Measurements from ENCODE around the gene MAP3K5. TPM values are rescaled to one million over a fixed set of nuclear protein-coding genes. Genes with fewer than 3 reads are reported as not detected.

MAP3K5 gene
- total and polyA plus RNA-seq, 7 experiments from 2014 or later, result 2.6 to 32.5 (median 13.4) TPM

GRCh38 chr6:136579800-136580199 lies 212.5 kb downstream of the MAP3K5 start:
- H3K27me3 ChIP-seq (ENCODE audit: control insufficient read depth in 2 of 2, insufficient read depth in 2 of 2, low read length in 2 of 2), result no peaks in the 10 kb centered on the region
- no peak overlapping the region for H3K27ac ChIP-seq (ENCODE audit: low read depth, low read length)
- ChIA-PET POLR2A (no interaction called here), CTCF (no interaction called here)
- Mint-ChIP-seq H3K4me3 (no peak overlapping the region), H3K9me3 (no peaks in the 10 kb centered on the region), H3K27me3 (no peaks in the 10 kb centered on the region), H3K4me1 (peaks cover 0 to 2% (median 0%) of the 10 kb centered on the region in 7 donors), H3K27ac (no peak overlapping the region), H3K36me3 (peaks cover 31 to 73% (median 52%) of the 10 kb centered on the region in 5 donors)
- H3K9me3 ChIP-seq (ENCODE audit: control insufficient read depth in 2 of 3, low read length in 3 of 3), result no peaks in the 10 kb centered on the region
- H3K36me3 ChIP-seq (ENCODE audit: control insufficient read depth in 2 of 3, insufficient read depth in 3 of 3, low read length in 3 of 3), result peaks cover 0 to 22% (median 14%) of the 10 kb centered on the region in 3 experiments
- intact Hi-C loops (cut with micrococcal nuclease), result no loop called here
- no peak overlapping the region for H3K4me3 ChIP-seq (ENCODE audit: low read length)
- ATAC-seq, result no peak
- DNase-seq, result no peak
- H3K4me1 ChIP-seq (ENCODE audit: control insufficient read depth in 2 of 2, insufficient read depth in 2 of 2, low read length in 2 of 2), result no peaks in the 10 kb centered on the region

DNA sequence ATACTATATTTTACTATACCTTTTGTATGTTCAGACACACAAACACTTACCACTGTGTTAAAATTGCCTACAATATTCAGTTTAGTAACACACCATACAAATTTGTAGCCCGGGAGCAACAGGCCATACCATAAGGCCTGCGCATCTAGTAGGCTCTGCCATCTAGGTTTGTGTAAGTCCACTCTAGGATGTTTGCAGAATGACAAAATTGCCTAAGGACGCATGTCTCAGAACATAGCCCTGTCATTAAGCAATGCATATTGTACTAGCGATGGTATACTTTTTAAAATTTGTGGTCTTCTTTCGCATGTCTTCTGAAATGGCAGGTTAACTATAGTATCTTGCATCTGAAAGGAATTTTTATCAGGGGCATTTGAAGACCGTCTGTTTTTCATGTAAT lies 215.5 kb downstream of the MAP3K5 start:
- H3K27ac ChIP-seq (ENCODE audit: low read depth, low read length), result no peak overlapping the region
- Mint-ChIP-seq H3K27me3 (no peaks in the 10 kb centered on the region), H3K4me1 (no peaks in the 10 kb centered on the region), H3K9me3 (peaks cover under 1 to 8% (median 3%) of the 10 kb centered on the region in 11 donors), H3K36me3 (peaks cover 31 to 71% (median 61%) of the 10 kb centered on the region in 5 donors), H3K4me3 (no peak overlapping the region), H3K27ac (no peak overlapping the region)
- H3K27me3 ChIP-seq (ENCODE audit: control insufficient read depth in 2 of 2, insufficient read depth in 2 of 2, low read length in 2 of 2), result no peaks in the 10 kb centered on the region
- H3K4me3 ChIP-seq (ENCODE audit: low read length), result no peak overlapping the region
- CTCF ChIA-PET, result no interaction called here
- intact Hi-C loops (cut with micrococcal nuclease), result no loop called here
- no peaks in the 10 kb centered on the region for H3K4me1 ChIP-seq (ENCODE audit: control insufficient read depth in 2 of 2, insufficient read depth in 2 of 2, low read length in 2 of 2)
- POLR2A ChIA-PET, result no interaction called here
- DNase-seq (no peak), ATAC-seq (no peak)
- H3K36me3 ChIP-seq (ENCODE audit: control insufficient read depth in 2 of 3, insufficient read depth in 3 of 3, low read length in 3 of 3), result peaks cover 0 to 30% (median 14%) of the 10 kb centered on the region in 3 experiments
- H3K9me3 ChIP-seq (ENCODE audit: control insufficient read depth in 2 of 3, low read length in 3 of 3), result no peaks in the 10 kb centered on the region

DNA sequence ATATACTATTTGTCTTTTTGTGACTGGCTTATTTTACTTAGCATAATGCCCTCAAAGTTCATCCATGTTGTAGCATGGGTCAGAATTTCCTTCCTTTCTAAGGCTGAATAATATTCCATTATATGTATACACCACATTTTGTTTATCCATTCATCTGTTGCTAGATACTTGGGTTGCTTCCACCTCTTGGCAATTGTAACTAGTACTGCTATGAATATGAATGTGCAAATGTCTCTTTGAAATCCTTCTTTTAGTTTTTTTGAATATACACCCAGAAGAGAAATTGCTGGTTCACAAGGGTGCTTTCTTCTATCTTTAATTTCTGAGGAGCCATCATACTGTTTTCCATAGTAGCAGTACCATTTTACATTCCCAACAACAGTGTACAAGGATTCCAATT lies 220.8 kb downstream of the MAP3K5 start:
- intact Hi-C loops (cut with micrococcal nuclease), result no loop called here
- H3K36me3 ChIP-seq (ENCODE audit: control insufficient read depth in 2 of 3, insufficient read depth in 3 of 3, low read length in 3 of 3), result peaks cover 0 to 14% (median 3%) of the 10 kb centered on the region in 3 experiments
- no peak for DNase-seq
- H3K4me3 Mint-ChIP-seq, result no peak overlapping the region
- H3K4me1 Mint-ChIP-seq, result no peaks in the 10 kb centered on the region
- no peak overlapping the region for H3K27ac Mint-ChIP-seq
- ChIA-PET POLR2A (no interaction called here), CTCF (no interaction called here)
- H3K9me3 Mint-ChIP-seq, result peaks cover 7 to 24% (median 11%) of the 10 kb centered on the region in 11 donors
- H3K27me3 Mint-ChIP-seq, result no peaks in the 10 kb centered on the region
- no peaks in the 10 kb centered on the region for H3K27me3 ChIP-seq (ENCODE audit: control insufficient read depth in 2 of 2, insufficient read depth in 2 of 2, low read length in 2 of 2)
- no peaks in the 10 kb centered on the region for H3K9me3 ChIP-seq (ENCODE audit: control insufficient read depth in 2 of 3, low read length in 3 of 3)
- no peak overlapping the region for H3K27ac ChIP-seq (ENCODE audit: low read depth, low read length)
- no peaks in the 10 kb centered on the region for H3K4me1 ChIP-seq (ENCODE audit: control insufficient read depth in 2 of 2, insufficient read depth in 2 of 2, low read length in 2 of 2)
- ATAC-seq, result no peak
- H3K36me3 Mint-ChIP-seq, result peaks cover 30 to 67% (median 59%) of the 10 kb centered on the region in 5 donors
- H3K4me3 ChIP-seq (ENCODE audit: low read length), result no peak overlapping the region

DNA sequence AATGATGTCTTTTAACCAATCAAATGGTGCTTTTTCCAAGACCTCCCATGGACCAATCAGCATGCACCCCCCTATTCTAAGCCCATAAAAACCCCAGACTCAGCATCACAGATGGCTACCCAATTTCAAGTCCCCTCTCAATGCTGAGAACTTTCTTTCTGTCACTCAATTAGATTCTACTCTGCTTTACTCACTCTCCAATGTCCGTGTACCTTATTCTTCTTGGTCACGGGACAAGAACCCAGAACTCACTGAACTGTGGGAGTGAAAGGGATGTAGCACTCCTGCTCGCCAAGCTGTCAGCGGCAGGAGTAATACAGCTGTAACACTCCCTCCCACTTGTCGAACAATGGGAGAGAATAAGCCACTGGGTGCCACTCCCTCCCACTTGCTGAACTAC lies 221.2 kb downstream of the MAP3K5 start:
- Histone ChIP-seq H3K27ac (ENCODE audit: low read depth, low read length) (no peak overlapping the region), H3K9me3 (ENCODE audit: control insufficient read depth in 2 of 3, low read length in 3 of 3) (no peaks in the 10 kb centered on the region), H3K4me1 (ENCODE audit: control insufficient read depth in 2 of 2, insufficient read depth in 2 of 2, low read length in 2 of 2) (no peaks in the 10 kb centered on the region), H3K4me3 (ENCODE audit: low read length) (no peak overlapping the region), H3K36me3 (ENCODE audit: control insufficient read depth in 2 of 3, insufficient read depth in 3 of 3, low read length in 3 of 3) (peaks cover 0 to 14% (median 5%) of the 10 kb centered on the region in 3 experiments), H3K27me3 (ENCODE audit: control insufficient read depth in 2 of 2, insufficient read depth in 2 of 2, low read length in 2 of 2) (no peaks in the 10 kb centered on the region)
- Mint-ChIP-seq H3K4me1 (peaks cover 0 to 1% (median 0%) of the 10 kb centered on the region in 7 donors), H3K27ac (no peak overlapping the region), H3K27me3 (no peaks in the 10 kb centered on the region), H3K4me3 (no peak overlapping the region), H3K9me3 (peaks cover 7 to 24% (median 11%) of the 10 kb centered on the region in 11 donors), H3K36me3 (peaks cover 30 to 68% (median 61%) of the 10 kb centered on the region in 5 donors)
- ChIA-PET POLR2A (no interaction called here), CTCF (no interaction called here)
- DNase-seq, result no peak
- intact Hi-C loops (cut with micrococcal nuclease), result no loop called here
- no peak for ATAC-seq

GRCh38 chr6:136568129-136568528 lies 224.1 kb downstream of the MAP3K5 start:
- H3K4me1 ChIP-seq (ENCODE audit: control insufficient read depth in 2 of 2, insufficient read depth in 2 of 2, low read length in 2 of 2), result peaks cover 0 to 6% of the 10 kb centered on the region in 2 donors
- H3K36me3 ChIP-seq (ENCODE audit: control insufficient read depth in 2 of 3, insufficient read depth in 3 of 3, low read length in 3 of 3), result peaks cover 0 to 11% (median 5%) of the 10 kb centered on the region in 3 experiments
- Mint-ChIP-seq H3K27ac (no peak overlapping the region), H3K4me3 (no peak overlapping the region), H3K4me1 (peaks cover 0 to 11% (median 5%) of the 10 kb centered on the region in 7 donors), H3K36me3 (peaks cover 25 to 64% (median 51%) of the 10 kb centered on the region in 5 donors), H3K9me3 (peaks cover 4 to 20% (median 11%) of the 10 kb centered on the region in 11 donors), H3K27me3 (no peaks in the 10 kb centered on the region)
- no peaks in the 10 kb centered on the region for H3K9me3 ChIP-seq (ENCODE audit: control insufficient read depth in 2 of 3, low read length in 3 of 3)
- POLR2A ChIA-PET, result no interaction called here
- no peak for ATAC-seq
- no peaks in the 10 kb centered on the region for H3K27me3 ChIP-seq (ENCODE audit: control insufficient read depth in 2 of 2, insufficient read depth in 2 of 2, low read length in 2 of 2)
- intact Hi-C loops (cut with micrococcal nuclease), result no loop called here
- no peak for DNase-seq
- CTCF ChIA-PET, result no interaction called here
- H3K27ac ChIP-seq (ENCODE audit: low read depth, low read length), result no peak overlapping the region
- no peak overlapping the region for H3K4me3 ChIP-seq (ENCODE audit: low read length)

- CTCF ChIA-PET, result no interaction called here
- peaks cover 0 to 8% (median 5%) of the 10 kb centered on the region in 3 experiments for H3K36me3 ChIP-seq (ENCODE audit: control insufficient read depth in 2 of 3, insufficient read depth in 3 of 3, low read length in 3 of 3)
- POLR2A ChIA-PET, result no interaction called here
- Mint-ChIP-seq H3K27me3 (no peaks in the 10 kb centered on the region), H3K4me3 (no peak overlapping the region), H3K9me3 (peaks cover 3 to 19% (median 11%) of the 10 kb centered on the region in 11 donors), H3K36me3 (peaks cover 25 to 60% (median 47%) of the 10 kb centered on the region in 5 donors), H3K27ac (no peak overlapping the region), H3K4me1 (peaks cover 0 to 15% (median 5%) of the 10 kb centered on the region in 7 donors)
- intact Hi-C loops (cut with micrococcal nuclease), result no loop called here
- ATAC-seq (no peak), DNase-seq (no peak)
- no peak overlapping the region for H3K4me3 ChIP-seq (ENCODE audit: low read length)
- no peaks in the 10 kb centered on the region for H3K27me3 ChIP-seq (ENCODE audit: control insufficient read depth in 2 of 2, insufficient read depth in 2 of 2, low read length in 2 of 2)
- H3K9me3 ChIP-seq (ENCODE audit: control insufficient read depth in 2 of 3, low read length in 3 of 3), result no peaks in the 10 kb centered on the region
- no peak overlapping the region for H3K27ac ChIP-seq (ENCODE audit: low read depth, low read length)
- H3K4me1 ChIP-seq (ENCODE audit: control insufficient read depth in 2 of 2, insufficient read depth in 2 of 2, low read length in 2 of 2), result peaks cover 0 to 6% of the 10 kb centered on the region in 2 donors
Observed at GRCh38 chr6:136567688-136568087, 224.6 kb downstream of the MAP3K5 start.

DNA sequence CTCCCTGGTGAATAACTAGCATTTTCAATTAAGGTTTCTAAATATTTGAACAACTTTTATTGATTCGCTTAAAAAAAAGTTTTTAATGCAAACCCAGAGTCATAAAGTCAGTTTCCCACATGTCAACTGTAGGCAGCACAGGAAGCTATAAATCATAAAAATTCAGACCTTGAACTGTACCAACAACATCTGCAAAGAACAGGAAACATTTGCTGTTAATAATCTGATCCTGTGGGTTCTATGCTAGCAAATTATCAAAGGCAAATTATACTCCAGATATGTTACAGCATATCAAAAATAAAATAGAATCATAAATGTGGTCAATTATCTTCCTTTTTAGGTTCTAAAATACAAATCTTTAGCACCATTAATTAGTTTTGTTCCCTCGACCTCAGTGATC lies 225.4 kb downstream of the MAP3K5 start:
- Mint-ChIP-seq H3K4me1 (peaks cover 0 to 17% (median 5%) of the 10 kb centered on the region in 7 donors), H3K9me3 (peaks cover 2 to 17% (median 9%) of the 10 kb centered on the region in 11 donors), H3K27me3 (no peaks in the 10 kb centered on the region), H3K36me3 (peaks cover 23 to 55% (median 44%) of the 10 kb centered on the region in 5 donors), H3K27ac (no peak overlapping the region), H3K4me3 (no peak overlapping the region)
- no peaks in the 10 kb centered on the region for H3K9me3 ChIP-seq (ENCODE audit: control insufficient read depth in 2 of 3, low read length in 3 of 3)
- H3K4me3 ChIP-seq (ENCODE audit: low read length), result no peak overlapping the region
- no peak overlapping the region for H3K27ac ChIP-seq (ENCODE audit: low read depth, low read length)
- peaks cover 0 to 8% (median 5%) of the 10 kb centered on the region in 3 experiments for H3K36me3 ChIP-seq (ENCODE audit: control insufficient read depth in 2 of 3, insufficient read depth in 3 of 3, low read length in 3 of 3)
- no peaks in the 10 kb centered on the region for H3K27me3 ChIP-seq (ENCODE audit: control insufficient read depth in 2 of 2, insufficient read depth in 2 of 2, low read length in 2 of 2)
- no peak for ATAC-seq
- H3K4me1 ChIP-seq (ENCODE audit: control insufficient read depth in 2 of 2, insufficient read depth in 2 of 2, low read length in 2 of 2), result peaks cover 0 to 6% of the 10 kb centered on the region in 2 donors
- CTCF ChIA-PET, result no interaction called here
- DNase-seq, result no peak
- intact Hi-C loops (cut with micrococcal nuclease), result no loop called here
- POLR2A ChIA-PET, result no interaction called here
